Amygdala (tissue), 56 donors: ENCODE data around the gene BTG2.
"Not testable (repeated sequence)": the region's sequence is repeated elsewhere in the genome, so short reads cannot be mapped to it uniquely, and the experiment has no call there.

Source experiments
- DNase-seq, 56 donors: peaks; one replicate each; lab custom pipeline; 2025; lab: John Stamatoyannopoulos, UW

The BTG2 gene

GRCh38 chr1:203311368-203312301 is 6.3 kb downstream of the BTG2 start:
- no peak for DNase-seq

- not testable (repeated sequence) for DNase-seq
Observed at GRCh38 chr1:203314025-203314759, 8.9 kb downstream of the BTG2 start.

DNA sequence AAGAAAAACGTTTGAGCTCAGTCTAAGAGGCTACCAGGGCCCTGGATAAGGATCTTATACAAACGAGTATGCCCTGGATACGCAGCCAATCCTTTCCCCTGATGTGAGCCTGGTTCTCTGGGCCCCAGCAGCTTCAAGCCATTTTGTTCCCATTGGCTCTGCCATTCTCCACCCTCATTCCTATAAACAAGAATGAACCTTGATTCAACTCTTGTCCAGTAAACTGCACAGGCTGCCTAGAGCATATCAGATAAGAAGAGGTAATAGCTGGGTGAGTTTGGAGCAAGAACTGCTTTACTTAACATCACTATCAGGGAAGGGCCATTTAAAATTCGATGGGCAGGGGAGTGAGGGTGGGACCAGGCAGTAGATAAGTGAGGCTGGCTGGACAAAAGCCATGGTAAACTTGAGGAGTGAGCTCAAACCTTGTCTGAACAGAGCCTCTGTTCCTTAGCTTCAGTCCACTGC is 11.3 kb downstream of the BTG2 start:
- no peak for DNase-seq

DNA sequence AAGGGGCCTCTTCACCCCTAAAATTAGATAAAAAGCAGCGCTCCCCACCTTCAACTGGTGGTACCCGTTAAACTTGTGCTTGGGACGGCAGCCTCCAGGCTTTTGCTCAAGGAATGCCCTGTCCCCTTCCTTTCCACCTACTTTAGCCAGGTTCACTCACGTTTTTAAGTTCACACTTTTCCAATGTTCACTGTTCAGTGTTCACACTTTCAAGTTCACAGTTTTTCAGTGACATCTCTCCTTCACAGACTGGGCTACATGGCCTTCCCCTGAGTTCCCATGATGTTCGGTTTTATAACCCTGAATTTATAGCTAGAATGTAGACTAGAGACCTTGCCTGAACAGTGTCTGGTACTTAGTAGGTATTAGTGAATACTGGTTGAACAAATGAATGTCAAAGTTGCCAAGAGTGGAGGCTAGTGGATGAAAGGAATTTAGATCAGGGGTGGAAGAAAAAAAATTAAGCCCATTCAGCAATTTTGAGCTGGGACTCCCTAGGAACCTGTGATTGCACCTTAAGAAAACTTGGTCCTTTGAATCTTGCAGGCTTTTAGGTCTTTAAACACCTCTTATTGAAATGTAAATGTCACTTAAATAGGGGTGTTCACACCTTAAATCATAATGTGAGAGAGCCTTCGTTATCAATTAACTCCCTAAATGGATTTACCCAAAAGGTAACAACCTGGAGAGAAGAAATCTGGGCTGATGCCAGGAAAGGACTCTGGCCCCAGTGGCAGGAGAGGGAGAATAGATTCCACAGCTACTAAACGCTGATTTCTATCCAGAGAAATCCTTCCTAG is 12.3 kb downstream of the BTG2 start:
- no peak for DNase-seq

GRCh38 chr1:203318229-203318517 is 12.9 kb downstream of the BTG2 start:
- DNase-seq, result no peak

DNA sequence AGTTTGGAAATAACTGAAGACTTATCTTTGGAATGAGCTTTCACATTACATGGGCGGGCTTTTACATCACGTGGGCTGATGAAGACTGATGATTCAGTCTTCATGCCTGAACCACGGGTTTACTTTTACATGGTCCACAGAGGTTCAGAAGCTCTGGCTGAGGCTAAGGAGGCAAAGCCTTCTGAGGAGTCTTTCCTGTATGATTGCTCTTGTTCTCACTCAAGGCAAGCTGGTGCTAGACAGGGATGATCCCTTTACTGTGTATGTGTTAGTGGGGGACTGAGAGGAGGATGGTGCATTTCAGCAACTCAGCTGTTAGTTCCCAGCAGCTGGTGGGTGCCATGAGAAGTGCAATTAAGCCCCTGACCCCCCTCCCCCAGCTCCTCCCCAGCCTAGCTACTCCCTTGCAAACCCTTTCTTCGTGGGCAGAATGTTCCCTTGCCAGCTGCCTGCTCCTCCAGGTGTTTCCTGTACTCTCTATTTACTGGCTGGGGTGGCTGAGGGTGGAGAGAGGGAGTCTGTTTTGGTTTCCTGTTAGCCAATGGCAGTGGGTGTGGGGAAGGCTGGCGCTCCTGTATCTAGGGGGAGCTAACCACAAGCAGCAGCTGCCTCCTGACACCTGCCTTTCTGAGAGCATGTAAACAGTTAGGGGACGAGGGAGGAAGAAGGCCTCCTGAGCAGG is 15.4 kb downstream of the BTG2 start:
- peak in 2 of 56 donors; percentile 29 to 31 for DNase-seq

GRCh38 chr1:203321273-203322052 is 16.1 kb downstream of the BTG2 start:
- DNase-seq, result no peak

GRCh38 chr1:203322500-203323179 is 17.3 kb downstream of the BTG2 start:
- no peak for DNase-seq

DNA sequence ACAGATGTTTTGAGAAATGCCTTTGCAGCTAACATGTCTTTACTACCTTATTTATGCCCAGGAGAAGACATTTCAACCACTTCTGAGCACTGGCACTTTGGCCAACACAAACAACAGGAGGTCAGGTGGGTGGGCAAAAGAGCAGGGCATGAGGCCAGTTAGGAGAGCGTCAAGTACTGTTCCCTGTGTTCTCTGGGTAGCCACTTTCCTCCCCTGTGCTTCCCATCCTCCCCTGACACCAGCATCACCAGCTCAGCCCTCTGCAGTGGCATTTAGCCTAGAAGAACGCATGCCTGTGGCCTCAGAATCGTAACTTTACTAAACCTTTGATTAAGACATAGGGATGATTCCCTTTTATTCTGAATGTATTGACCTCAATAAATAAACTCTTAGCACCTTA is 18.3 kb downstream of the BTG2 start:
- DNase-seq, result no peak

- peak in 18 of 56 donors; percentile 18 to 66 (median 35) for DNase-seq
Observed at GRCh38 chr1:203324105-203325025, 19.0 kb downstream of the BTG2 start.

- peak in 7 of 56 donors; percentile 49 to 84 (median 59) for DNase-seq
Observed at GRCh38 chr1:203325026-203325417, 19.7 kb downstream of the BTG2 start.

DNA sequence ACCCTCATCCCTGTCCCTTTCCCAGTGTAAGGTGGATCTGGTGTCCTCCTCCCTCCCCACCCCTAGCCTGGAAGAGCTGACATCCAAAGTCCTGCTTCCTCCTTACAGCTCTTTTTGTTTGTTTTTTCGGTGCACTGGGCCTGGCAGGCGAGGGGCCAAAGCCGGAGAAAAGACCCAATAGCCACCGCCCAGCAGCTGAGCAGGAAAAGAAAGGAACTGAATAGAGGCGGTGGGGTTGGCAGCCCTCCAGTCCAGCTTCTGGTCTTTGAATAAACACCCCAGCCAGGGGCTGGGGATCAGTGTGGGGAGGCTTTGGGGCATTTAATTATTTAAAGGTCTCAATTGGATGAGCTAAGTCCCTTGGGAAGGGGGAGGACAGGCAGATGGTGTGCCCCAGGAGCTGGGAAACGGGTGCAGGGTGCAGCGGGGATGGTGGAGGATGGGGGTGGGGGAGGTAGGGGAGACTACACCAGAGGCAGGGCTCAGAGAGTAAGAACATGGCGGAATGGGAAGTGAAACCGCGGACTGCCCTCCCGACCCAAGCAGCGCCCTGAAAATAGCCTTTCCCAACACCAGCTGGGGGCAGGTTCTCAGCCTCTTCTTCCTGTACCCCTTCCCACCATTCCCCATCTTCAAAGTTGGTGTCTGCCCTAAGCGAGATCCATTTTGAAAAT is 20.2 kb downstream of the BTG2 start:
- peak in 46 of 56 donors; percentile 45 to 84 (median 72) for DNase-seq

GRCh38 chr1:203326830-203327683 is 21.7 kb downstream of the BTG2 start:
- DNase-seq, result peak; percentile 57 to 94 (median 86)

- DNase-seq, result peak in 43 of 56 donors; percentile 45 to 85 (median 70)
Observed at GRCh38 chr1:203327684-203328457, 22.6 kb downstream of the BTG2 start.

DNA sequence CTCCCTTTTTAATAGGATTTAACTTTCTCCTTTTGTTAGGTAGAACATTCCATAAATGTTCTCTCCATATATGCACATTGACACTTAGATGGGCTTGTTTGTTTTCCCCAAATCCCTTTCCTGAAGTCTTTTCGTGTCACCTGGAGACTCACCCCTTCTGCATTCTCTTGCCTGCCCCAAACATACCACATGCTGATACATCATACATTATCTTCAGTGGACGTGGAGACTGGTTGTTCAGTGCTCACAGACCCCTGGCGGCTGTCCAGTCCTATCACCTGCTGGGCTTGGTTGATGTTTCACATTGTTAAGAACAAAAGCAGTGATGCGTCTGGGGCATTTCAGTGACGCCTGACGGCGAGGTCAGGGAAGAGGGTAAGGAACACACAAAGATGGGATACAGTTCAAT is 23.4 kb downstream of the BTG2 start:
- no peak for DNase-seq
